MCF 10A (cell line): Measurements from ENCODE around the gene ZNF215. TPM values are rescaled to one million over a fixed set of nuclear protein-coding genes. Genes with fewer than 3 reads are reported as not detected.
"Not testable (repeated sequence)": the region's sequence is repeated elsewhere in the genome, so short reads cannot be mapped to it uniquely, and the experiment has no call there.

Source experiments
- BruUV-seq: library from RNA; stranded (reverse); fragments of 400-500 nt; replicated peaks from 2 replicates; lab custom pipeline; 2021; lab: Mats Ljungman, UMichigan
- CTCF ChIA-PET: fragments of 300-600 bp; sonication (Branson Sonifier 250); formaldehyde crosslinking; extraction: SDS; loops from one replicate; lab custom pipeline; 2021; ENCODE audit warnings: antibody characterized with exemption, inconsistent platforms; lab: Yijun Ruan, JAX
- POLR2A ChIA-PET: fragments of 300-600, 350-650 bp; sonication (Branson Sonifier 250); formaldehyde crosslinking; extraction: SDS; loops from one replicate; lab custom pipeline; 2020; ENCODE audit warnings: antibody characterized with exemption, inconsistent platforms; lab: Yijun Ruan, JAX
- DNase-seq: peaks from one replicate; pipeline ENCODE4 v3.0.0-alpha.2; 2018; ENCODE audit not compliant: unreplicated experiment
- H3K27ac Mint-ChIP-seq: one replicate; pipeline ENCODE4 v1.8.0; 2022; ENCODE audit warnings: mild to moderate bottlenecking, low read depth, mixed read lengths; ENCODE audit not compliant: unreplicated experiment
- H3K27me3 Mint-ChIP-seq: one replicate; pipeline ENCODE4 v1.8.0; 2022; ENCODE audit warnings: mixed read lengths; ENCODE audit not compliant: insufficient read depth, unreplicated experiment
- H3K36me3 Mint-ChIP-seq: one replicate; pipeline ENCODE4 v1.8.0; 2022; ENCODE audit warnings: mild to moderate bottlenecking, moderate library complexity, mixed read lengths; ENCODE audit not compliant: insufficient read depth, unreplicated experiment
- H3K4me1 Mint-ChIP-seq: one replicate; pipeline ENCODE4 v1.8.0; 2022; ENCODE audit warnings: mixed read lengths; ENCODE audit not compliant: insufficient read depth, unreplicated experiment
- H3K4me3 Mint-ChIP-seq: one replicate; pipeline ENCODE4 v1.8.0; 2022; ENCODE audit warnings: mild to moderate bottlenecking, moderate library complexity, mixed read lengths; ENCODE audit not compliant: unreplicated experiment
- H3K9me3 Mint-ChIP-seq: one replicate; pipeline ENCODE4 v1.8.0; 2022; ENCODE audit warnings: mixed read lengths; ENCODE audit not compliant: unreplicated experiment
- intact Hi-C: fragments of 100-400 bp; cut with micrococcal nuclease; formaldehyde crosslinking; loops from 2 replicates; pipeline ENCODE4 v1.14.1; 2022
- total RNA-seq: library from RNA; stranded (reverse); gene quantifications from 2 replicates; pipeline ENCODE4 v1.2.3, GENCODE V29; 2022
- TF ChIP-seq, protein P1 (sequence below): fragments of 200-600 bp; IDR thresholded peaks from one replicate; pipeline ENCODE4 v1.8.0; 2022; ENCODE audit warnings: antibody characterized with exemption, mild to moderate bottlenecking; ENCODE audit not compliant: unreplicated experiment

The ZNF215 gene
- total RNA-seq, 1 experiment from 2014 or later = 11.1 TPM

DNA sequence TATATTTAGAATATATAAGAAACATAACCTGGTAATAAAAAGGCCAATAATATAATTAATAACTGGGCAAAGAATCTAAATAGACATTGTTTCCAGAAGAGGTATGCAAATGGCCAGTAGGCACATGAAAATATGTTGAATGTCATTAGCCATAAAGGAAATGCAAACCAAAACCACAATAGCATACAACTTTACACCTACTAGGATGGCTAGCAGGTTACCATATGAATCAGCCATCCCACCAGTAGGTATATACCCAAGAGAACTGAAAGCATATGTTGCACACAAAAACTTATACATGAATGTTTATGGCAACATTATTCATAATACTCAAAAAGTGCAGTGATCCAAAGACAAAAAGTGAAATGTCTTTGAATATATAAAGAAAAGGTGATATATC lies 31.2 kb upstream of the ZNF215 start:
- CTCF ChIA-PET = no interaction called here
- no peaks in the 10 kb centered on the region for H3K4me1 Mint-ChIP-seq
- intact Hi-C loops = no loop called here
- no peaks in the 10 kb centered on the region for H3K36me3 Mint-ChIP-seq
- no peak for DNase-seq
- POLR2A ChIA-PET = no interaction called here
- H3K27ac Mint-ChIP-seq = no peak overlapping the region
- no peaks in the 10 kb centered on the region for H3K9me3 Mint-ChIP-seq
- TF ChIP-seq, protein P1, sequence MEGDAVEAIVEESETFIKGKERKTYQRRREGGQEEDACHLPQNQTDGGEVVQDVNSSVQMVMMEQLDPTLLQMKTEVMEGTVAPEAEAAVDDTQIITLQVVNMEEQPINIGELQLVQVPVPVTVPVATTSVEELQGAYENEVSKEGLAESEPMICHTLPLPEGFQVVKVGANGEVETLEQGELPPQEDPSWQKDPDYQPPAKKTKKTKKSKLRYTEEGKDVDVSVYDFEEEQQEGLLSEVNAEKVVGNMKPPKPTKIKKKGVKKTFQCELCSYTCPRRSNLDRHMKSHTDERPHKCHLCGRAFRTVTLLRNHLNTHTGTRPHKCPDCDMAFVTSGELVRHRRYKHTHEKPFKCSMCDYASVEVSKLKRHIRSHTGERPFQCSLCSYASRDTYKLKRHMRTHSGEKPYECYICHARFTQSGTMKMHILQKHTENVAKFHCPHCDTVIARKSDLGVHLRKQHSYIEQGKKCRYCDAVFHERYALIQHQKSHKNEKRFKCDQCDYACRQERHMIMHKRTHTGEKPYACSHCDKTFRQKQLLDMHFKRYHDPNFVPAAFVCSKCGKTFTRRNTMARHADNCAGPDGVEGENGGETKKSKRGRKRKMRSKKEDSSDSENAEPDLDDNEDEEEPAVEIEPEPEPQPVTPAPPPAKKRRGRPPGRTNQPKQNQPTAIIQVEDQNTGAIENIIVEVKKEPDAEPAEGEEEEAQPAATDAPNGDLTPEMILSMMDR = no peak
- no peak overlapping the region for H3K4me3 Mint-ChIP-seq
- no peaks in the 10 kb centered on the region for H3K27me3 Mint-ChIP-seq
- BruUV-seq = no TSS peak

DNA sequence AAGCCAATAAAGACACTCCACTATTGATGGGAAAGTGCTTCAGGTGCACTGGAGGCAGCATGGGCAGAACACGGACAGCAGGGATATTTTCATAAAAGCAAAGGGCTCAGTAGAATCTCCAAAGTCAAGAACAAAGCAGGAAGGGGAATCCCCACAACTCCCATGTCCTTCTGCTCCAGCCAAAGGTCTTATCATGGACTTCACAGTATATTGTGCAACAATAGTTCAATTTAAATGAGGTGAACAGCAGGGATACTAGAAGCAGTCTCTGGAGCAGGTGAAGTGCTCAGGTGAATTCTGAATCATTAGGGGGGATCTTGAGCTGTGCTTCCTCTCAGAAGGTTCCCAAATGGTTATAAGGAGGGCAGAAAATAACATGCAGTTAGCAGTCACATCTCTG lies 27.3 kb upstream of the ZNF215 start:
- Mint-ChIP-seq H3K4me3 (no peak overlapping the region), H3K36me3 (no peaks in the 10 kb centered on the region), H3K27ac (no peak overlapping the region), H3K9me3 (no peaks in the 10 kb centered on the region), H3K27me3 (no peaks in the 10 kb centered on the region), H3K4me1 (no peaks in the 10 kb centered on the region)
- TF ChIP-seq, protein P1 = no peak
- no TSS peak for BruUV-seq
- POLR2A ChIA-PET = no interaction called here
- no peak for DNase-seq
- intact Hi-C loops = no loop called here
- CTCF ChIA-PET = interaction anchor here (0.5 to 1.1 kb wide), 3 partner anchors 10 to 1311 kb away, joined by 3 read pairs; no protein-coding TSS in a partner anchor

DNA sequence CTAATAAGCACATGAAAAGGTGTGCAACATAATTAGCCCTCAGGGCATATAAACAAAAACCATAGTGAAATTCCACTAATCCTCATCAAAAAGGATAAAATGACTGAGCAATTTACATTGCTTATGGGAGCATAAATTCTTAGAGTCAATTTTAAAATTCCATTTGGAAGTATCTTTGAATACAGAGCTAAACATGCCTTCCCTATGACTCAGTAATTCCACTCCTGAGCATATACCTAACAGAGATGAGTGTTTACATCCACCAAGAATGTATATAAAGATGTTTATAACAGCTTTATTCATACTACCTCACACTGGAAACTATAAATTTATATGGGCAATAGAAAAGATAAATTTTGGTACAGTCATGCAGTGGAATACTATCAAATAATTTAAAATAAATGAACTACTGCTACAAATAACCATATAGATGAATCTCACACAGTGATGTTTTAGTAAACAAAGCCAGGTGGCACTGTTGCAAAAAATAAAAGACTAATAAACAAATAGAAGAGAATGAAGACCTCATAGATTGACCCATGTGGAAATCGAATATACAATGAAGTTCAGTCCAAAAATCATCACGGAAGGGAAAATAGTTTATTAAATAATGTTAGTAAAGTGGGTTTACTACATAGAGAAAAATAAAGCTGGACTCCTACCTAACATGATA lies 25.8 kb upstream of the ZNF215 start:
- POLR2A ChIA-PET = interaction anchor here (0.6 to 1.2 kb wide), 2 partner anchors 26 to 428 kb away, joined by 3 to 4 read pairs; partner anchors contain the start of gene ZNF215
- Mint-ChIP-seq H3K4me3 (no peak overlapping the region), H3K27me3 (no peaks in the 10 kb centered on the region), H3K9me3 (no peaks in the 10 kb centered on the region), H3K36me3 (no peaks in the 10 kb centered on the region), H3K4me1 (no peaks in the 10 kb centered on the region), H3K27ac (no peak overlapping the region)
- TF ChIP-seq, protein P1 = no peak
- BruUV-seq = no TSS peak
- CTCF ChIA-PET = interaction anchor here (0.5 to 1.3 kb wide), 5 partner anchors 9 to 544 kb away, joined by 3 to 6 read pairs (median 3); partner anchors contain the start of gene OR10A2
- DNase-seq = peak; percentile 15
- intact Hi-C loops = no loop called here

DNA sequence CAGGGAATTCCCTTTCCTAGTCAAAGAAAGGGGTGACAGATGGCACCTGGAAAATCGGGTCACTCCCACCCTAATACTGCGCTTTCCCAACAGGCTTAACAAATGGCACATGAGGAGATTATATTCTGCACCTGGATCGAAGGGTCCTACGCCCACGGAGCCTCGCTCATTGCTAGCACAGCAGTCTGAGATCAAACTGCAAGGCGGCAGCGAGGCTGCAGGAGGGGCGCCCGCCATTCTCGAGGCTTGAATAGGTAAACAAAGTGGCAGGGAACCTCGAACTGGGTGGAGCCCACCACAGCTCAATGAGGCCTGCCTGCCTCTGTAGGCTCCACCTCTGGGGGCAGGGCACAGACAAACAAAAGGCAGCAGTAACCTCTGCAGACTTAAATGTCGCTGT lies 21.4 kb upstream of the ZNF215 start:
- CTCF ChIA-PET, H3K36me3 Mint-ChIP-seq, H3K27ac Mint-ChIP-seq, DNase-seq, BruUV-seq, POLR2A ChIA-PET, H3K9me3 Mint-ChIP-seq, H3K4me3 Mint-ChIP-seq, H3K4me1 Mint-ChIP-seq, H3K27me3 Mint-ChIP-seq, intact Hi-C loops: not testable (repeated sequence)
